LNCAP (cell line): ENCODE measurements around the gene PPP1R1C.

Experiments
- TF ChIP-seq, protein P1 (sequence below): fragments of 450-650 bp; IDR thresholded peaks from 2 replicates; pipeline ENCODE4 v1.5.1; 2017; ENCODE audit warnings: mild to moderate bottlenecking

PPP1R1C gene

DNA sequence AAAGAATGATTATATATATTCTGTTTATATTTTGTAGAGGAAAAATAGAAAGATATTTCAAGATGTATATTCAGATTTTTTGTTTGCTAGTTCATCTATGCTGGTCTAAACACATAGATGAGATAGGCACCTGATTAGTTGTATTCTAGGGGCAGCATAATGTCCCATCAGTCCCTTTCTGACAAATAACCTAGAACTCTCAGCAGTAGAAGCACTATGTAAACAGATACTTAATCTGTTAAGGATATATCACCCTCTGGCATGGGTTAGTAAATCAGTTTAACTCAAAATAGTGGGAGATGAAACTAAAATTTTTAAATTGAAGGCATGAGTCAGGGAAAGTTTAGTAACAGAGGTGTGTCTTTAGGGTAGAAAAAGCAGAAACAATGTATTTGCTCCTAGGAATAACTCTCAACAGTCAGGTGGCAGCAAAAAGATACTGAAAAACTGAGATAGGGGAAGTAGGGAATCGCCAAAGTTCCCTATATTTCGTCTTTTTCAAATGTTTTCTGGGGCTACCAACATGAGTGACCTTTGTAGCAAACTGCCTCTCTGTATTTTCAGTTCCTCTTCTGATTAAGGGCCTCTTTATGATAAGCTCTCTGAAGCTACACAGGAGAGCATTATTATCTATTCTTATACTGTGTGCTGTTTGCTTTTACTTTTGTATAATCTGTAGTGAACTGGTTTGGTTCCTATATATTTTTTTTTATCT lies 5.7 kb downstream of the PPP1R1C start:
- TF ChIP-seq, protein P1, sequence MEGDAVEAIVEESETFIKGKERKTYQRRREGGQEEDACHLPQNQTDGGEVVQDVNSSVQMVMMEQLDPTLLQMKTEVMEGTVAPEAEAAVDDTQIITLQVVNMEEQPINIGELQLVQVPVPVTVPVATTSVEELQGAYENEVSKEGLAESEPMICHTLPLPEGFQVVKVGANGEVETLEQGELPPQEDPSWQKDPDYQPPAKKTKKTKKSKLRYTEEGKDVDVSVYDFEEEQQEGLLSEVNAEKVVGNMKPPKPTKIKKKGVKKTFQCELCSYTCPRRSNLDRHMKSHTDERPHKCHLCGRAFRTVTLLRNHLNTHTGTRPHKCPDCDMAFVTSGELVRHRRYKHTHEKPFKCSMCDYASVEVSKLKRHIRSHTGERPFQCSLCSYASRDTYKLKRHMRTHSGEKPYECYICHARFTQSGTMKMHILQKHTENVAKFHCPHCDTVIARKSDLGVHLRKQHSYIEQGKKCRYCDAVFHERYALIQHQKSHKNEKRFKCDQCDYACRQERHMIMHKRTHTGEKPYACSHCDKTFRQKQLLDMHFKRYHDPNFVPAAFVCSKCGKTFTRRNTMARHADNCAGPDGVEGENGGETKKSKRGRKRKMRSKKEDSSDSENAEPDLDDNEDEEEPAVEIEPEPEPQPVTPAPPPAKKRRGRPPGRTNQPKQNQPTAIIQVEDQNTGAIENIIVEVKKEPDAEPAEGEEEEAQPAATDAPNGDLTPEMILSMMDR, result no peak

DNA sequence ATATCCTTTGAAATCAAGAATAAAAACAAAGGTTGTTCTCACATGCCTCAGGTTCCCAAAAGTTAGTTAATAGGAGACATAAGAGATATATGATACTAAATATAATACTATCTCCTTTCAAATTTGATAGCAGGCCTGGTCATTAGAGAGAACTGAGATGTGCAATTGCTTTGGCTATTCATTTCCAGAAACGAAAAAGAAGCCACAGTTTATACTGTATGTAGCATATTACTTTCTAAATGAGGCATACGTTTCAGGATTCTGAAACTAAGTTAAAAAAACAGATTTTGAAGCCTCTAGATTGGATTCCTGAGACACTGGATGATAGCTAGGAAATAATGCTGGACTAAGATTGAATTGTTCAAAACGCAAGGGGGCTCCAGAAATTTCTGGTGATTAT lies 7.1 kb downstream of the PPP1R1C start:
- TF ChIP-seq, protein P1, result no peak

DNA sequence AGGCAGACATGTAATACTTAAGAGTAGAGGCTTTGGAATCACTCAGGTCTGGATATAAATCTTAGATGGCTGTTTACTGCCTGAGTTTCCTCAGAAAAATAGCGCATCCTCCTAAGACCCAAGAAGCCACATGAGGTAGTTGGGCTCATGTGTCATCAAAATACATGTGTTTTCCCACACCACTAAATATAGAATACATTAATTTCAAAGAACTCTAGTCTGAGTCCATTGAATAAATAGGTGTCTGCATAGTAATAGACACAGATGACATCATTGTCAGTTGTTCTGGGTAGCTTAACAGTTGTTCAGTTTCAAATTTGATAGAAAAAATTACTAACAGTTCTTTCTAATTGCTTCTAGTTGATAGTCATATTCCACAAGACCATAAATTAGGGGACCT lies 9.6 kb downstream of the PPP1R1C start:
- TF ChIP-seq, protein P1, result no peak

DNA sequence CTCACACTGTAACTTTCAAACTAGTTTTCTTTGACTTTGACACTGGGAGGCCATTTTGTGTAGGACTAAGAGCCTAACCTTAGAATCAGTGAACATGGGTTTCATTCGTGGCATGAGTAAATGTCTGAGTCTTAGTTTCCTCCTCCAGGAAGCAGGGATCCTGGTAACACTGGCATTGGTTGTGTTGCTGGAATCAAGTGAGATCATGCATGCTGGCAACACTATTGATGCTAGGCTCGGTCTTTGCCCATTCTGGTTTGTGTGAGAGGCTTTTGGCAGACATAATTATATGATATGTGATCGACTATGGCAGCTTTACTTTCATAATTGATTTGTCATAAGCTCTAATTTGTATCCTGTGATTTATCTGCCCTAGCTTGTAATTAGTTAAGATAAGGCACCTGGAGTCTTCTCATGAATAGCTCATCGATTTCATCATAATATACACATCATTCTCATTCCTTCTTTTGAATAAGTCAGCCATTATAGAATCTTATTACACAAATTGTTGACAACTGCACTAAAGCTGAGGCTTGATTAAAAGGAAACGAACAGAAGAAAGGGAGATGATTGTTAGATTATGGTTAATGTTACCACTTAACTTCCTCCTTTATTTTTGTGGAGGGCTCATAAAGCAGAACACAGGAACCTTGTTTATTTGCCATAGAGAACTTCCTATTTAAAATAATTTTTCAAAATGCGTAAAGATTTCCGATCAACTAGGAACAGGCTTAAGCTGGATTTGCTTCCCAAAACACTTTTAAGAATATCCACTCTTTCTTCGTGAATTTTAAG lies 12.6 kb downstream of the PPP1R1C start:
- TF ChIP-seq, protein P1, result no peak

GRCh38 chr2:181998891-181999654 lies 13.4 kb downstream of the PPP1R1C start:
- TF ChIP-seq, protein P1, result no peak

DNA sequence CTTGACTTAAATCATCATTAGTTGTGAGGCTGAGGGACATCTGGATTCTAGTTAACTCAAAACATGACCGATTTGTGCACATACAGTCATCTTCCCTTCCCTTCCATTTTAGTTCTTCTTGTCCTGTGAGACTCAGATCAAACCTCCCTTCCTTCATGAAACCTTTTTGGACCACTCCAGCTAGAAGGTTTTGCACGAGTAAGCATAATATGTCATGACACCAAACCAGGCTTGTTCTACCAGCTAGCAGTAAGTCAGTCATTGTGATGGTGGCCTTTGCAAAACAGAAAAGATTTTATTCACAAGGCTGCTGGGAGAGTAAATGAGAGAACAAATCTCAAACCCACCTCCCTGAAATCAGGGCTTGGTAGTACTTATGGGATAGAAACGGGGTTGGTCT lies 14.3 kb downstream of the PPP1R1C start:
- TF ChIP-seq, protein P1, result no peak

DNA sequence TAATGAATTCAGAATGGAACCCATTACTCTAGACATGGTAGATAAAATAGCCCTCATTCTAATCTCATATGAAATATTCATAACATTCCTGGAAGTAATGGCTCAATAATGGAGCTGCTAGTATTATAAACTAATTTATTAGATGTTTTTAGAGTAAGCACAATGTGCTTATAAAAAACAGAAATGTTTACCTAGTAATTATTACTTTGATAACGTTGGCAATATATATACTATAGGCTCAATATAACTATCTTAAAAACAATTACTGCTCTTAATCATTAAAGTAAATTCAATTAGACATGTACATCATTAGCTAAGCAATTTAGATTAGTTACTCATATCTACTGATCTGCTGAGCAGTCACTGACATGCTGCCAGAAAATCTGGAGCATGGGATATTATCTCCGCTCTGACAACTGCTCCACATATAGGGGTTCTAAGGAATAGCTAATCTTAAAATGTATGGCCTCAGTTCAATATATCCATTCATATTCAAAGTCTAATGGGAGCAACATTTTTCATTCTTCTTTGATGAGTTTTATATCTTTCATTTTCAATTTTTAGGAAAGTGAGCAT lies 19.4 kb downstream of the PPP1R1C start:
- TF ChIP-seq, protein P1, result no peak
